H9 (cell line): ENCODE results near the gene CDH24. TPM values are rescaled to one million over a fixed set of nuclear protein-coding genes. Genes with fewer than 3 reads are reported as not detected.

Source experiments
- DNase-seq: peaks from one replicate; pipeline ENCODE4 v3.0.0-alpha.2; 2017
- H2AFZ ChIP-seq: one replicate; pipeline ENCODE4 v1.6.1; 2013; ENCODE audit warnings: mild to moderate bottlenecking, low read length, control low read depth, moderate library complexity
- H2AK5ac ChIP-seq: 2 replicates; pipeline ENCODE4 v1.6.1; 2013; ENCODE audit warnings: low read length, control low read depth, mixed read lengths; ENCODE audit not compliant: insufficient read length
- H2BK120ac ChIP-seq: one replicate; pipeline ENCODE4 v1.6.1; 2013; ENCODE audit warnings: low read depth, mild to moderate bottlenecking, low read length, control low read depth, inconsistent platforms; ENCODE audit not compliant: poor library complexity, severe bottlenecking
- H2BK12ac ChIP-seq: 2 replicates; pipeline ENCODE4 v1.6.1; 2013; ENCODE audit warnings: low read length, control low read depth, mixed read lengths, low read depth; ENCODE audit not compliant: insufficient read length
- H2BK15ac ChIP-seq: 2 replicates; pipeline ENCODE4 v1.6.1; 2013; ENCODE audit warnings: low read depth, low read length, control low read depth
- H2BK20ac ChIP-seq: one replicate; pipeline ENCODE4 v1.6.1; 2013; ENCODE audit warnings: low read depth, mild to moderate bottlenecking, low read length, control low read depth, inconsistent platforms; ENCODE audit not compliant: poor library complexity, severe bottlenecking
- H2BK5ac ChIP-seq: 2 replicates; pipeline ENCODE4 v1.6.1; 2013; ENCODE audit warnings: low read length, control low read depth, mixed read lengths; ENCODE audit not compliant: insufficient read length
- H3K14ac ChIP-seq: 2 replicates; pipeline ENCODE4 v1.6.1; 2013; ENCODE audit warnings: low read length, control low read depth; ENCODE audit not compliant: insufficient read depth
- H3K18ac ChIP-seq: 2 replicates; pipeline ENCODE4 v1.6.1; 2013; ENCODE audit warnings: low read depth, mild to moderate bottlenecking, mixed read lengths, low read length, control low read depth; ENCODE audit not compliant: insufficient read length
- H3K23ac ChIP-seq: 2 replicates; pipeline ENCODE4 v1.6.1; 2013; ENCODE audit warnings: low read length, control low read depth, mixed read lengths, low read depth; ENCODE audit not compliant: insufficient read length
- H3K23me2 ChIP-seq: 2 replicates; pipeline ENCODE4 v1.6.1; 2013; ENCODE audit warnings: low read depth, mild to moderate bottlenecking, mixed read lengths, low read length, control low read depth; ENCODE audit not compliant: insufficient read length, poor library complexity, severe bottlenecking
- H3K27ac ChIP-seq: 2 replicates; pipeline ENCODE4 v1.5.1; 2013; ENCODE audit warnings: low read length, control low read depth, mixed read lengths, low read depth; ENCODE audit not compliant: insufficient read length
- H3K27me3 ChIP-seq: 2 replicates; pipeline ENCODE4 v1.6.1; 2013; ENCODE audit warnings: low read length, control low read depth, inconsistent platforms; ENCODE audit not compliant: insufficient read depth
- H3K4ac ChIP-seq: 2 replicates; pipeline ENCODE4 v1.6.1; 2013; ENCODE audit warnings: low read depth, mild to moderate bottlenecking, control low read depth, inconsistent platforms, low read length, moderate library complexity
- H3K4me1 ChIP-seq: 2 replicates; pipeline ENCODE4 v1.6.1; 2013; ENCODE audit warnings: low read length, control low read depth, inconsistent platforms; ENCODE audit not compliant: insufficient read depth
- H3K4me2 ChIP-seq: 2 replicates; pipeline ENCODE4 v1.6.1; 2013; ENCODE audit warnings: low read length, control low read depth, mixed read lengths; ENCODE audit not compliant: insufficient read length, insufficient read depth
- H3K56ac ChIP-seq: 2 replicates; pipeline ENCODE4 v1.6.1; 2013; ENCODE audit warnings: low read depth, mild to moderate bottlenecking, mixed read lengths, low read length, control low read depth; ENCODE audit not compliant: insufficient read length
- H3K79me1 ChIP-seq: 2 replicates; pipeline ENCODE4 v1.6.1; 2013; ENCODE audit warnings: low read depth, mild to moderate bottlenecking, moderate library complexity, low read length, control low read depth, inconsistent platforms; ENCODE audit not compliant: insufficient read depth, poor library complexity, severe bottlenecking
- H3K79me2 ChIP-seq: 2 replicates; pipeline ENCODE4 v1.6.1; 2013; ENCODE audit warnings: low read length, control low read depth, inconsistent platforms; ENCODE audit not compliant: insufficient read depth
- H3K9ac ChIP-seq: 2 replicates; pipeline ENCODE4 v1.6.1; 2013; ENCODE audit warnings: low read length, control low read depth, mixed read lengths; ENCODE audit not compliant: insufficient read length; ENCODE audit errors: extremely low read depth
- H3K9me3 ChIP-seq: one replicate; pipeline ENCODE4 v1.6.1; 2013; ENCODE audit warnings: low read depth, low read length, inconsistent platforms; ENCODE audit not compliant: control insufficient read depth
- H3T11ph ChIP-seq: one replicate; pipeline ENCODE4 v1.6.1; 2013; ENCODE audit warnings: mild to moderate bottlenecking, low read length, control low read depth, inconsistent platforms
- H4K20me1 ChIP-seq: one replicate; pipeline ENCODE4 v1.6.1; 2013; ENCODE audit not compliant: control insufficient read depth, insufficient read length, insufficient read depth
- H4K5ac ChIP-seq: 2 replicates; pipeline ENCODE4 v1.6.1; 2013; ENCODE audit warnings: low read depth, mild to moderate bottlenecking, mixed read lengths, low read length, control low read depth; ENCODE audit not compliant: insufficient read length
- H4K8ac ChIP-seq: replicated peaks from 2 replicates; pipeline ENCODE4 v1.6.1; 2013; ENCODE audit warnings: low read length, control low read depth, mixed read lengths, low read depth; ENCODE audit not compliant: insufficient read length
- H4K91ac ChIP-seq: 2 replicates; pipeline ENCODE4 v1.6.1; 2013; ENCODE audit warnings: low read depth, mild to moderate bottlenecking, moderate library complexity, mixed read lengths, low read length, control low read depth; ENCODE audit not compliant: insufficient read length
- H3K27ac Mint-ChIP-seq, 3 experiments: 2 replicates in 2 of 3; 3 replicates in 1 of 3; pipeline ENCODE4 v1.8.0; 2020 to 2021; ENCODE audit warnings: mixed read lengths in 3 of 3, mild to moderate bottlenecking in 1 of 3, moderate library complexity in 1 of 3
- H3K27me3 Mint-ChIP-seq: 2 replicates; pipeline ENCODE4 v1.8.0; 2021; ENCODE audit warnings: low read depth, mild to moderate bottlenecking, moderate library complexity, mixed read lengths
- H3K36me3 Mint-ChIP-seq, 3 experiments: 2 replicates in 2 of 3; 3 replicates in 1 of 3; pipeline ENCODE4 v1.8.0; 2020 to 2021; ENCODE audit warnings: low read depth in 3 of 3, mixed read lengths in 3 of 3; ENCODE audit not compliant: insufficient read depth in 1 of 3
- H3K4me1 Mint-ChIP-seq, 2 experiments: 2 replicates each; pipeline ENCODE4 v1.8.0; 2020; ENCODE audit warnings: mixed read lengths in 2 of 2
- H3K4me3 Mint-ChIP-seq, 2 experiments: 2 replicates in 1 of 2; 3 replicates in 1 of 2; pipeline ENCODE4 v1.8.0; 2020 to 2021; ENCODE audit warnings: mild to moderate bottlenecking in 2 of 2, mixed read lengths in 2 of 2, moderate library complexity in 1 of 2
- H3K9me3 Mint-ChIP-seq, 2 experiments: 2 replicates in 1 of 2; 3 replicates in 1 of 2; pipeline ENCODE4 v1.8.0; 2020; ENCODE audit warnings: mild to moderate bottlenecking in 2 of 2, mixed read lengths in 2 of 2, moderate library complexity in 1 of 2
- CTCF ChIP-seq: fragments of 200-600 bp; sonication (generic); conservative IDR thresholded peaks from 3 replicates; pipeline ENCODE4 v1.8.0; 2021; ENCODE audit warnings: antibody characterized with exemption, mild to moderate bottlenecking
- WGBS: extraction: QIAGEN DNeasy Blood & Tissue Kit; methylation state at CpG from one replicate; pipeline ENCODE4 v1.1.7; 2013; ENCODE audit warnings: missing lambda C conversion rate, low lambda C conversion rate, mixed read lengths; ENCODE audit not compliant: insufficient read length; ENCODE audit errors: extremely low coverage; 5-methylcytosine and 5-hydroxymethylcytosine counted together
- total RNA-seq: library from RNA; stranded (reverse); gene quantifications from 2 replicates; pipeline ENCODE4 v1.2.1, GENCODE V29; 2021

The CDH24 gene
- total RNA-seq, 1 experiment from 2014 or later: 16.7 TPM

- no peaks in the 10 kb centered on the region for H3K4me1 ChIP-seq
- no peak overlapping the region for H3K56ac ChIP-seq
- H2AFZ ChIP-seq: no peak overlapping the region
- no peak overlapping the region for H3K27ac ChIP-seq
- H3K27me3 ChIP-seq: no peaks in the 10 kb centered on the region
- H3K18ac ChIP-seq: no peak overlapping the region
- H3K79me1 ChIP-seq: no peaks in the 10 kb centered on the region
- no peaks in the 10 kb centered on the region for H4K20me1 ChIP-seq
- no peak overlapping the region for H2BK5ac ChIP-seq
- H2AK5ac ChIP-seq: no peak overlapping the region
- H4K8ac ChIP-seq: no peak overlapping the region
- H3K4me1 Mint-ChIP-seq: peaks cover 10 to 20% of the 10 kb centered on the region in 2 experiments
- DNase-seq: no peak
- no peak overlapping the region for H3K9ac ChIP-seq
- no peaks in the 10 kb centered on the region for H3K9me3 Mint-ChIP-seq
- TF ChIP-seq CTCF: no peak
- peaks cover 0 to 1% (median 0%) of the 10 kb centered on the region in 3 experiments; a peak in 1 of 7 replicates for H3K36me3 Mint-ChIP-seq
- H3K79me2 ChIP-seq: no peaks in the 10 kb centered on the region
- no peak overlapping the region for H3T11ph ChIP-seq
- H4K91ac ChIP-seq: no peak overlapping the region
- H3K4me2 ChIP-seq: no peak overlapping the region
- WGBS: no CpG with 5 or more reads among the region's 4 CpGs
- H3K4ac ChIP-seq: no peak overlapping the region
- no peak overlapping the region for H4K5ac ChIP-seq
- H2BK12ac ChIP-seq: no peak overlapping the region
- no peaks in the 10 kb centered on the region for H3K23me2 ChIP-seq
- peaks cover 1% of the 10 kb centered on the region; the same call in 1 of the 2 replicates for H3K27me3 Mint-ChIP-seq
- no peak overlapping the region for H3K14ac ChIP-seq
- H2BK15ac ChIP-seq: no peak overlapping the region
- H2BK20ac ChIP-seq: no peak overlapping the region
- no peak overlapping the region for H2BK120ac ChIP-seq
- no peak overlapping the region for H3K27ac Mint-ChIP-seq
- no peaks in the 10 kb centered on the region for H3K9me3 ChIP-seq
- no peak overlapping the region for H3K23ac ChIP-seq
- H3K4me3 Mint-ChIP-seq: no peak overlapping the region
These were observed 17.2 kb downstream of the CDH24 start for GRCh38 chr14:23040100-23040499.
